HL-60/S4 treated with retinoic acid at 250 ng/mL for 4 days and 3 days (cell line): ENCODE results near the gene RGS9.

ENCODE experiments used
- in situ Hi-C: fragments of 300-500 bp; cut with MboI; formaldehyde crosslinking; loops from 2 replicates; pipeline ENCODE4 v1.7.0; 2022; ENCODE audit warnings: low sequenced_read_pairs

The RGS9 gene

GRCh38 chr17:65249774-65250173 lies 112.6 kb downstream of the RGS9 start:
- in situ Hi-C loops = no loop called here

GRCh38 chr17:65254166-65254565 lies 117.0 kb downstream of the RGS9 start:
- in situ Hi-C loops = no loop called here

- in situ Hi-C loops = no loop called here
Observed at GRCh38 chr17:65259281-65259680, 122.1 kb downstream of the RGS9 start.

GRCh38 chr17:65259696-65260485 lies 122.7 kb downstream of the RGS9 start:
- in situ Hi-C loops = no loop called here

GRCh38 chr17:65260626-65261025 lies 123.5 kb downstream of the RGS9 start:
- in situ Hi-C loops = no loop called here

GRCh38 chr17:65261152-65261551 lies 124.0 kb downstream of the RGS9 start:
- in situ Hi-C loops = no loop called here

GRCh38 chr17:65261682-65262636 lies 124.8 kb downstream of the RGS9 start:
- in situ Hi-C loops = no loop called here

GRCh38 chr17:65265276-65265675 lies 128.1 kb downstream of the RGS9 start:
- in situ Hi-C loops = no loop called here

GRCh38 chr17:65268832-65269231 lies 131.7 kb downstream of the RGS9 start:
- in situ Hi-C loops = no loop called here

- in situ Hi-C loops = no loop called here
Observed at GRCh38 chr17:65270499-65271253, 133.5 kb downstream of the RGS9 start.

GRCh38 chr17:65271296-65271695 lies 134.1 kb downstream of the RGS9 start:
- in situ Hi-C loops = no loop called here
